HEK293 (cell line): ENCODE results near the gene PRKD1.

Experiments used
- ZNF266 ChIP-seq: fragments of 450-650 bp; formaldehyde crosslinking; IDR thresholded peaks from 2 replicates; pipeline ENCODE4 v1.5.1; 2016; ENCODE audit warnings: missing biosample characterization, missing genetic modification characterization, low read depth
- ZNF423 ChIP-seq: fragments of 450-650 bp; formaldehyde crosslinking; IDR thresholded peaks from 2 replicates; pipeline ENCODE4 v1.5.1; 2016; ENCODE audit warnings: missing biosample characterization, missing genetic modification characterization

GRCh38 chr14:29580763-29581162, 346.9 kb downstream of the PRKD1 start:
- TF ChIP-seq ZNF423 (no peak), ZNF266 (tag by site-specific recombination) (no peak)
